ENCODE measurements around the gene GLA. TPM values are rescaled to one million over a fixed set of nuclear protein-coding genes. Genes with fewer than 3 reads are reported as not detected.
A peak's percentile ranks its signal among the peaks of the same experiment; 100 is the strongest.

Gene GLA
- total RNA-seq, 2 donors from 2014 or later, result 9.7 to 11.8 TPM

GRCh38 chrX:101397779-101398178 lies 9.9 kb downstream of the GLA start:
- no peaks in the 10 kb centered on the region for H3K36me3 ChIP-seq
- TF ChIP-seq CTCF (IDR thresholded peaks at IDR 0.05), result no peak
- H3K27me3 ChIP-seq, result no peaks in the 10 kb centered on the region

DNA sequence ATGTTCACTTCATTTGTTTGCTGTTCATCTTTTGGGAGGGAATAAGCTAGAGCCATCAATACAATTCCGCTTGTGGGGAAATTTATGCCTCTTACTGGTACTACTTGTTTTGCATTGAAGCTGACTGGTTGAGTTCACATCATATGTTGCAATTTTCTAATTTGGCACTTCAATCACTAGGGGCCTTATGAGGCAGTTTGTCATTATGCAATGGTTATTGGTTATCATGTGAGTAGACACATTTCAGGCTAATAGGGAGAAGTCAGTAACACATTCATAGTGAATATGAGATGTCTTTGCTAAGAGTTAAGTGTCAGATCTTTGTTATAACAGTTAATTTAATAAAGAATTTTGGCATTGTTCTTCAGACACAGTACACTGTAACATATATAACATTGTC lies 11.9 kb downstream of the GLA start:
- no peak for TF ChIP-seq CTCF (IDR thresholded peaks at IDR 0.05)
- H3K9me3 ChIP-seq, result no peaks in the 10 kb centered on the region
- no peaks in the 10 kb centered on the region for H3K4me1 ChIP-seq
- no peak overlapping the region for H3K27ac ChIP-seq
- H3K36me3 ChIP-seq, result no peaks in the 10 kb centered on the region
- H3K27me3 ChIP-seq, result no peaks in the 10 kb centered on the region
- H3K4me3 ChIP-seq, result no peak overlapping the region
- DNase-seq (ENCODE audit: low spot score), result no peak

More at GRCh38 chrX:101397779-101398178, 9.9 kb downstream of the GLA start:
- no peak for DNase-seq (ENCODE audit: low spot score)
- no peaks in the 10 kb centered on the region for H3K4me1 ChIP-seq
- H3K9me3 ChIP-seq, result no peaks in the 10 kb centered on the region
- no peak overlapping the region for H3K27ac ChIP-seq
- H3K4me3 ChIP-seq, result no peak overlapping the region

GRCh38 chrX:101394372-101394771 lies 13.4 kb downstream of the GLA start:
- no peaks in the 10 kb centered on the region for H3K4me1 ChIP-seq
- no peaks in the 10 kb centered on the region for H3K9me3 ChIP-seq
- no peak for DNase-seq (ENCODE audit: low spot score)
- no peak overlapping the region for H3K27ac ChIP-seq
- no peak overlapping the region for H3K4me3 ChIP-seq
- no peaks in the 10 kb centered on the region for H3K36me3 ChIP-seq
- no peaks in the 10 kb centered on the region for H3K27me3 ChIP-seq
- TF ChIP-seq CTCF (IDR thresholded peaks at IDR 0.05), result no peak

DNA sequence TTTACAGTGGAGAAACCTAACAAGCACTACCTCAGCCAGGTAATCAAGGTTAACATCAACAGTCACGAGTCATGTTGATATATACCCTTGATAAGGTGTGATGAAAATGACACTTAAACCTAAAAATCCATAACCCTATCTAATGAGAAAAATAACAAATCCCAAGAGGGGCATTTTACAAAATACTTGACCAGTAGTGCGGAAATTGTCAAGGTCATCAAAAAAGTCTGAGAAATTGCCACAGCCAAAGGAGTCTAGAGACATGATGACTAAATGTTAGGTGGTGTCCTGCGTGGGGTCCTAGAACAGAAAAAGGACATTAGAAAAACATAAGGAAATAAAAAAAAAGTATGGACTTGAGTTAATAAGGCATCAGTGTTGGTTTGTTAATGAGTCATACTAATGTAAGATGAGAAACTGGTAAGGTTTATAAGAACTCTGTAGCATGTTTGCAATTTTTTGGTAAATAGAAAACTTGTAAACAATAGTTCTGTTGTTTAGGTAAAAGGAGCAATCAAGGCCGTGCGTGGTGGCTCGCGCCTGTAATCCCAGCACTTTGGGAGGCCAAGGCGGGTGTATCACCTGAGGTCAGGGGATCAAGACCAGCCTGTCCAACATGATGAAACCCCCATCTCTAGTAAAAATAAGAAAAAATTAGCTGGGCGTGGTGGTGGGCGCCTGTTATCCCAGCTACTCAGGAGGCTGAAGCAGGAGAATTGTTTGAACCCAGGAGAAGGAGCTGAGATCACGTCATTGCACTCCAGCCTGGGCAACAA lies 14.0 kb downstream of the GLA start:
- no peak for TF ChIP-seq CTCF (IDR thresholded peaks at IDR 0.05)
- Histone ChIP-seq H3K4me3 (no peak overlapping the region), H3K4me1 (no peaks in the 10 kb centered on the region), H3K9me3 (no peaks in the 10 kb centered on the region), H3K27me3 (no peaks in the 10 kb centered on the region), H3K36me3 (no peaks in the 10 kb centered on the region), H3K27ac (no peak overlapping the region)
- DNase-seq (ENCODE audit: low spot score), result no peak

DNA sequence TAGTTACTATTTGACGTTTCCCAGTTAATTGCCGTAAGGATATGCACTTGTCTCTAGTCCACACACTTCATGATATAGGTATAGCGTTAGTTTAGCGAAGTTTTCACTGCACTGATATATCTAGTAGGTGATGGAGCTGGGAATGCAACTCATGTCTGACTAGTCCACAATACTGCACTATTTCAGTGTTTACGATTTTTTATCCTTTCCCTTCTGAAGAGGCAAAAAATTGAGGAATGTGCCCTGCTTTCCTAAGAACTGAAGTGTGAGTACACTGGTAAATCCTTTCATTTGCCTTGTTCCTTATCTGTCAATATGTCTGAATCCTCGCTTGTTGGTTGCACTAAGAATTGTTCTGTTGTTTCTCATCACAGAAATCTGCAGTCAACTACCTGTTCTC lies 15.9 kb downstream of the GLA start:
- Histone ChIP-seq H3K9me3 (no peaks in the 10 kb centered on the region), H3K4me3 (peak overlapping the region; percentile 53 to 56), H3K27ac (peak overlapping the region in 1 of 2 donors; percentile 71), H3K27me3 (no peaks in the 10 kb centered on the region), H3K4me1 (no peaks in the 10 kb centered on the region), H3K36me3 (no peaks in the 10 kb centered on the region)
- TF ChIP-seq CTCF (IDR thresholded peaks at IDR 0.05), result no peak
- DNase-seq (ENCODE audit: low spot score), result no peak
